Renal cortex interstitium (tissue), 11 donors: Measurements from ENCODE around the gene CSDE1. TPM values are rescaled to one million over a fixed set of nuclear protein-coding genes. Genes with fewer than 3 reads are reported as not detected.
"Not testable (repeated sequence)": the region's sequence is repeated elsewhere in the genome, so short reads cannot be mapped to it uniquely, and the experiment has no call there.

Experiments
- DNase-seq, 11 donors: peaks; one replicate each; pipeline ENCODE4 v3.0.0-alpha.2; 2013; ENCODE audit warnings: low read depth in 9 of 11, low spot score in 4 of 11; ENCODE audit errors: extremely low read depth in 1 of 11
- polyA plus RNA-seq, 3 donors: library from polyadenylated mRNA; unstranded; fragments of 120-200 nt; gene quantifications; one replicate each; pipeline ENCODE4 v1.2.1, GENCODE V29; 2013; ENCODE audit not compliant: insufficient read length in 3 of 3

Gene CSDE1
- polyA plus RNA-seq, 3 donors = 422 to 496 (median 450) TPM

- no peak for DNase-seq
Observed at GRCh38 chr1:114756009-114756892, 1.5 kb downstream of the CSDE1 start.

GRCh38 chr1:114755006-114755931, 2.5 kb downstream of the CSDE1 start:
- no peak for DNase-seq

- DNase-seq = not testable (repeated sequence)
Observed at GRCh38 chr1:114753702-114754101, 4.1 kb downstream of the CSDE1 start.

- DNase-seq = no peak
Observed at GRCh38 chr1:114753143-114753542, 4.6 kb downstream of the CSDE1 start.

GRCh38 chr1:114750780-114751179, 7.0 kb downstream of the CSDE1 start:
- peak in 1 of 11 donors; percentile 13 for DNase-seq

- DNase-seq = no peak
Observed at GRCh38 chr1:114749835-114750234, 7.9 kb downstream of the CSDE1 start.

- no peak for DNase-seq
Observed at GRCh38 chr1:114746450-114747121, 11.2 kb downstream of the CSDE1 start.

GRCh38 chr1:114745291-114745690, 12.5 kb downstream of the CSDE1 start:
- no peak for DNase-seq

- no peak for DNase-seq
Observed at GRCh38 chr1:114741963-114742746, 15.6 kb downstream of the CSDE1 start.

- no peak for DNase-seq
Observed at GRCh38 chr1:114740331-114740730, 17.5 kb downstream of the CSDE1 start.

- no peak for DNase-seq
Observed at GRCh38 chr1:114737314-114737849, 20.4 kb downstream of the CSDE1 start.

- no peak for DNase-seq
Observed at GRCh38 chr1:114735479-114735878, 22.3 kb downstream of the CSDE1 start.

GRCh38 chr1:114729782-114730181, 28.0 kb downstream of the CSDE1 start:
- no peak for DNase-seq

GRCh38 chr1:114728553-114728952, 29.2 kb downstream of the CSDE1 start:
- DNase-seq = no peak

GRCh38 chr1:114725230-114725629, 32.6 kb downstream of the CSDE1 start:
- DNase-seq = no peak

GRCh38 chr1:114723915-114724314, 33.9 kb downstream of the CSDE1 start:
- DNase-seq = no peak

GRCh38 chr1:114723457-114723856, 34.3 kb downstream of the CSDE1 start:
- no peak for DNase-seq

- no peak for DNase-seq
Observed at GRCh38 chr1:114720492-114720891, 37.3 kb downstream of the CSDE1 start.
